ENCODE results near the gene PARP6. TPM values are rescaled to one million over a fixed set of nuclear protein-coding genes. Genes with fewer than 3 reads are reported as not detected.

The PARP6 gene
- total RNA-seq, 6 experiments from 2014 or later = 7.9 to 23.0 (median 13.1) TPM

DNA sequence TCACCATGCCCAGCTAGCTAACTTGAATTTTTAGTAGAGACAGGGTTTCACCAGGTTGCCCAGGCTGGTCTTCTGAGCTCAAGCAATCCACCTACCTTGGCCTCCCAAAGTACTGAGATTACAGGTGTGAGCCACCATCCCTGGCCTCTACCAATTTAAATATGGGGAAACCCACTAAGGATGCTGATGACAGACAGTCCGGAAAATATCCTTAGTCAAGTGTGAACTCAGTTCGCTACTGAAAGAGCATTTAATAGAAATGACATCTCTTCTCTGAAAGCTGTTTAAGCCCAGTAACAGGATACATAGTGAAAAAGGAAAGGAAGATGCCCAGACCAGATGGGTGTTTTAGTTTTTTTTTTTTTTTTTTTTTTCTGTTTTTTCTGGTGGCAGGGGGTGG, 67.1 kb downstream of the PARP6 start:
- Histone ChIP-seq H3K36me3 (peaks cover 0 to 40% (median 9%) of the 10 kb centered on the region in 4 donors), H3K4me3 (no peak overlapping the region), H3K9me3 (no peaks in the 10 kb centered on the region), H3K4me1 (no peaks in the 10 kb centered on the region), H3K27ac (no peak overlapping the region), H3K27me3 (peaks cover 0 to 3% of the 10 kb centered on the region in 2 donors)
- DNase-seq (no peak), ATAC-seq (no peak)
- intact Hi-C loops (cut with DNase I) = loop anchor here in 1 of 2 donors (10.0 kb wide), 1 partner anchor 80 kb away; no protein-coding TSS in a partner anchor
- TF ChIP-seq, protein P1, sequence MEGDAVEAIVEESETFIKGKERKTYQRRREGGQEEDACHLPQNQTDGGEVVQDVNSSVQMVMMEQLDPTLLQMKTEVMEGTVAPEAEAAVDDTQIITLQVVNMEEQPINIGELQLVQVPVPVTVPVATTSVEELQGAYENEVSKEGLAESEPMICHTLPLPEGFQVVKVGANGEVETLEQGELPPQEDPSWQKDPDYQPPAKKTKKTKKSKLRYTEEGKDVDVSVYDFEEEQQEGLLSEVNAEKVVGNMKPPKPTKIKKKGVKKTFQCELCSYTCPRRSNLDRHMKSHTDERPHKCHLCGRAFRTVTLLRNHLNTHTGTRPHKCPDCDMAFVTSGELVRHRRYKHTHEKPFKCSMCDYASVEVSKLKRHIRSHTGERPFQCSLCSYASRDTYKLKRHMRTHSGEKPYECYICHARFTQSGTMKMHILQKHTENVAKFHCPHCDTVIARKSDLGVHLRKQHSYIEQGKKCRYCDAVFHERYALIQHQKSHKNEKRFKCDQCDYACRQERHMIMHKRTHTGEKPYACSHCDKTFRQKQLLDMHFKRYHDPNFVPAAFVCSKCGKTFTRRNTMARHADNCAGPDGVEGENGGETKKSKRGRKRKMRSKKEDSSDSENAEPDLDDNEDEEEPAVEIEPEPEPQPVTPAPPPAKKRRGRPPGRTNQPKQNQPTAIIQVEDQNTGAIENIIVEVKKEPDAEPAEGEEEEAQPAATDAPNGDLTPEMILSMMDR (IDR thresholded peaks at IDR 0.05) = no peak
- TF ChIP-seq POLR2A (IDR thresholded peaks at IDR 0.05) = no peak
- 69% methylated on average over 2 of the region's 2 CpGs for WGBS (ENCODE audit: insufficient coverage, low coverage, low lambda C conversion rate, missing lambda C conversion rate)

DNA sequence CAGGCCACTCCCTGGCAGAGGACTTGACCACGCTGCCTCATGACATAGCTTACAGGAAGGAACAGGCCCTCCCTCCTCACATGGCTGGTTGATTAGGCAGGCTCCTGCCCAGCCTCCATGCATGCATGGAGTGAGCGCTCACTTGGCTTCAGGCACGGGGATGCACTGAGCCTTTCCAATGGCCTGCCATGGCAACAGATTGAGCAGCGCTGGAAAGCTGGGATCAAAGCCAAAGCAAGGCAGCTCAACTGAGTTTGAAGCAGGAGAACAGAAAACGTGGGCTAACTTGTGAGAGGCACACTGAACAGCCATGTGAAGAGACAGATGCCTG, 68.9 kb downstream of the PARP6 start:
- intact Hi-C loops (cut with DNase I) = loop anchor here in 1 of 2 donors (10.0 kb wide), 1 partner anchor 81 kb away; no protein-coding TSS in a partner anchor
- TF ChIP-seq, protein P1 (IDR thresholded peaks at IDR 0.05) = no peak
- 38% methylated on average over 4 of the region's 5 CpGs for WGBS (ENCODE audit: insufficient coverage, low coverage, low lambda C conversion rate, missing lambda C conversion rate)
- H3K27me3 ChIP-seq = peaks cover 0 to 3% of the 10 kb centered on the region in 2 donors
- ATAC-seq (peak in 1 of 4 donors; percentile 34), DNase-seq (no peak)
- H3K4me1 ChIP-seq = no peaks in the 10 kb centered on the region
- H3K4me3 ChIP-seq = no peak overlapping the region
- peaks cover 0 to 33% (median 8%) of the 10 kb centered on the region in 4 donors for H3K36me3 ChIP-seq
- no peaks in the 10 kb centered on the region for H3K9me3 ChIP-seq
- H3K27ac ChIP-seq = no peak overlapping the region

DNA sequence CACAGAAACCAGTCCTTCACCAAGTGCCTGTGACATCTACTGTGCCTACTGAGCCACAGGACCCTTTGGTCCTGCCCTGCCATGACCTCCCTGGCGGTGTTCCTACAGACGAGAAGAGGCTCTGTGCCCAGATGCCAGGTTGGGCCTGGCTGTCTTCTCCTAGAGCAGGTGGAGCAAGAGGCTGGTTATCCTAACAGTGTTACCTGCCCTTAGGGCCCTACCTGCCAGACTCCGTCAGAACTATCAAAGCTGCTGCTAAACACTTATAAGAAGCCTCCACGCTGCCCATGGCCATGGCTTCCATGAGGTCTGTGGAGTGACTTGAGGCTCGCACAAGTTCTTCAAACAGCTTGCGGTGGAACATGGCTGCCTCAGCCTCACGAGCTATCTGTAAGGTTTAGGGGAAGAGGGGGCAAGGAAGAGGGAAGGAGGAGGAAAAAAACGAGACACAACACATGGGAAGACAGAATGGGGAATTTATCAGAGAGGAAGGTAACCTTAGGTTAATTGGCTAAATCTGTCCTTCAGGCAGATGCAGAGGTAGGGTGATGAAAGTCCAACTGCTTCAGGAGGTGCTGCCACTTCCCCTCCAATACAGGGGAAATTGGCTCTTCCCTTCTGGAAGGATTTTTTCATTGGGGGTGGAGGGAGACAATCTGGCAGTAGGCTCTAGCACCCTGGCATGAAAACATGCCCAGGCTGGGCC, 69.4 kb downstream of the PARP6 start:
- WGBS (ENCODE audit: insufficient coverage, low coverage, low lambda C conversion rate, missing lambda C conversion rate) = 89% methylated on average over 6 of the region's 8 CpGs
- intact Hi-C loops (cut with DNase I) = loop anchor here in 1 of 2 donors (10.0 kb wide), 1 partner anchor 82 kb away; no protein-coding TSS in a partner anchor
- DNase-seq = no peak
- H3K36me3 ChIP-seq = peaks cover 0 to 28% (median 7%) of the 10 kb centered on the region in 4 donors
- no peaks in the 10 kb centered on the region for H3K4me1 ChIP-seq
- no peak for ATAC-seq
- no peak overlapping the region for H3K4me3 ChIP-seq
- TF ChIP-seq POLR2A (IDR thresholded peaks at IDR 0.05) = no peak
- TF ChIP-seq, protein P1 (IDR thresholded peaks at IDR 0.05) = no peak
- H3K27ac ChIP-seq = no peak overlapping the region
- no peaks in the 10 kb centered on the region for H3K9me3 ChIP-seq
- no peaks in the 10 kb centered on the region for H3K27me3 ChIP-seq

DNA sequence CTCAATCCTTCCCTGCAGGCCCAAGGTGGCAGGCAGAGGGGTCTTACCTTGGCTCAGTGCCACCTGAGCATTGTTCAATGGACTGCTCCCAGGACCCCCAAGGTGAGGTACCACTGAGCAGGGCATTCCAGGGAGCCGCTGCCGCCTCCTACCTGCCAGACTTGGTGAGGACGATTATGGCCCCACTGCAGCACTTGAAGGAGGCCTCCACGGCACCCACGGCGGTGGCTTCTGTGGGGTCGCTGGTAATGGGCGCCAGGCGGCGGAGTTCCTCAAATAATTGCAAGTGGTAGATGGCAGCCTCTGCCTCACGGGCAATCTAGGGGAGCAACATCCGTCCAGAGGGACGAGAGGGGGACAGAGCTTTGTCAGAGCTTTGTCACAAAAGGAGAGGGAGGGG, 70.1 kb downstream of the PARP6 start:
- DNase-seq = no peak
- H3K27me3 ChIP-seq = no peaks in the 10 kb centered on the region
- peaks cover 0 to 25% (median 2%) of the 10 kb centered on the region in 4 donors for H3K36me3 ChIP-seq
- no peak for TF ChIP-seq POLR2A (IDR thresholded peaks at IDR 0.05)
- H3K4me1 ChIP-seq = peaks cover 0 to 2% (median 0%) of the 10 kb centered on the region in 4 donors
- no CpG with 5 or more reads among the region's 13 CpGs for WGBS (ENCODE audit: insufficient coverage, low coverage, low lambda C conversion rate, missing lambda C conversion rate)
- no peak for ATAC-seq
- H3K27ac ChIP-seq = no peak overlapping the region
- H3K9me3 ChIP-seq = no peaks in the 10 kb centered on the region
- no peak overlapping the region for H3K4me3 ChIP-seq
- intact Hi-C loops (cut with DNase I) = loop anchor here in 1 of 2 donors (10.0 kb wide), 1 partner anchor 82 kb away; no protein-coding TSS in a partner anchor

DNA sequence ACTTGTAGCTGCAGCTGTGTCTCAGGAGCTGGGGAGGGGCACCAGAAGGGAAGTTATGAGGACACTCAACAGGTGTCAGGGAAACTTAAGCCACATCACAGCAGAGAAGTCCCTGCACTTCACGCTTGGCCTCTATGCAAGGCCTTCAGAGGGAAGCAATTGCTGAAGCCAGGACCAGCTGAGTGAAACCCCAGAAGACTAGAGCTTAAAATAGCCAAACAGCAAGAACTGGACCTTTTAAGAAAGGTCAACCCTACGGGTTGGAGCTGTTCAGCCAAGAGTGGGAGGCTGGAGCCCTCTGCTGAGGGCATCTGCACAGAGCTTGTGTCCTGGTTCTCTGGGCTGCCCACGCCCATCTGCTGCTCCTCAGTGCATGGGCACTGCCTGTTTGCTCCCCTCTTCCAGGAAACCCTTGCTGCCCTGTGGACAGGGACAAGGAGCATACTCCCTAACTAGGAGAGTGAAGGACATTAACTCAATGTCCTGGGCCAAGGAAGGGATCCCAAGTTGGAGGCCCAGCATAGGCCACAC, 70.9 kb downstream of the PARP6 start:
- intact Hi-C loops (cut with DNase I) = loop anchor here in 1 of 2 donors (10.0 kb wide), 1 partner anchor 83 kb away; no protein-coding TSS in a partner anchor
- Histone ChIP-seq H3K27ac (no peak overlapping the region), H3K4me3 (no peak overlapping the region), H3K27me3 (peaks cover 0 to 6% of the 10 kb centered on the region in 2 donors), H3K36me3 (peaks cover 0 to 16% (median 0%) of the 10 kb centered on the region in 4 donors), H3K9me3 (no peaks in the 10 kb centered on the region), H3K4me1 (peaks cover 0 to 5% (median 0%) of the 10 kb centered on the region in 4 donors)
- TF ChIP-seq POLR2A (IDR thresholded peaks at IDR 0.05) = no peak
- TF ChIP-seq, protein P1 (IDR thresholded peaks at IDR 0.05) = no peak
- DNase-seq (no peak), ATAC-seq (no peak)
- 75% methylated on average over 3 of the region's 3 CpGs for WGBS (ENCODE audit: insufficient coverage, low coverage, low lambda C conversion rate, missing lambda C conversion rate)

All from right lobe of liver (tissue), 6 donors.